K562 (cell line): Measurements from ENCODE around the gene EEF1AKMT4. TPM values are rescaled to one million over a fixed set of nuclear protein-coding genes. Genes with fewer than 3 reads are reported as not detected.

Source experiments
- GTF3C2 ChIP-seq: IDR thresholded peaks from 3 replicates; pipeline ENCODE4 v1.6.1; 2011; ENCODE audit warnings: borderline replicate concordance, mild to moderate bottlenecking, moderate library complexity; ENCODE audit not compliant: insufficient read length; ENCODE audit errors: extremely low read depth
- IRF2 ChIP-seq: sonication (generic); formaldehyde crosslinking; IDR thresholded peaks from 2 replicates; pipeline ENCODE4 v1.8.1; 2022; ENCODE audit warnings: mild to moderate bottlenecking, missing genetic modification reagents
- MGA ChIP-seq: fragments of 450-650 bp; IDR thresholded peaks from 2 replicates; pipeline ENCODE4 v1.6.1; 2016; ENCODE audit warnings: mild to moderate bottlenecking, moderate library complexity
- MTF1 ChIP-seq: fragments of 250-450 bp; sonication (Bioruptor Pico); IDR thresholded peaks from 2 replicates; pipeline ENCODE4 v1.9.0; 2021; ENCODE audit warnings: moderate library complexity, mild to moderate bottlenecking, inconsistent platforms, borderline replicate concordance
- TRIM25 ChIP-seq: fragments of 450-650 bp; IDR thresholded peaks from 2 replicates; pipeline ENCODE4 v1.7.0; 2016; ENCODE audit warnings: borderline replicate concordance
- XRCC5 ChIP-seq: fragments of 200-400 bp; formaldehyde crosslinking; IDR thresholded peaks from 2 replicates; pipeline ENCODE4 v1.6.1; 2017; ENCODE audit warnings: low read depth, mild to moderate bottlenecking, low read length
- polyA plus RNA-seq, 8 experiments: library from polyadenylated mRNA; depleted of rRNA in 4 of 8; stranded (reverse) in 5 of 8; unstranded in 3 of 8; fragments of >200 nt; fragmentation: Nextera tagmentation in 2 of 8; fragmentation: Illumina TruSeq in 1 of 8; extraction: Ambion mirVana in 2 of 8; extraction: Trizol in 1 of 8; gene quantifications; 2 replicates each; pipeline versions ENCODE4 v1.2.1 to v1.2.3, GENCODE V29; 2011 to 2014; ENCODE audit warnings: inconsistent platforms in 1 of 8, missing spikeins in 1 of 8
- total RNA-seq, 7 experiments: library from RNA; depleted of rRNA in 6 of 7; stranded (reverse); fragments of >200 nt in 6 of 7; fragmentation: Illumina TruSeq in 2 of 7; extraction: Trizol in 2 of 7; gene quantifications; 2 replicates each; pipeline versions ENCODE4 v1.2.1 to v1.2.3, GENCODE V29; 2011 to 2021; ENCODE audit warnings: low replicate concordance in 1 of 7

Gene EEF1AKMT4
- total and polyA plus RNA-seq, 9 of the 15 experiments (the other 6 are each of a cell fraction or from before 2014, with no cell fraction given), result 10.3 to 49.4 (median 18.9) TPM

- no peak for TF ChIP-seq MGA
- TF ChIP-seq TRIM25, result no peak
- TF ChIP-seq MTF1 (CRISPR knock-in tag), result no peak
- TF ChIP-seq XRCC5, result no peak
- TF ChIP-seq GTF3C2, result no peak
- no peak for TF ChIP-seq IRF2 (CRISPR knock-in tag)
Observed at GRCh38 chr3:184259396-184259877, 10.0 kb downstream of the EEF1AKMT4 start (continued).
